GM19397 (cell line): ENCODE measurements around the gene DIP2C.
"Not testable (repeated sequence)": the region's sequence is repeated elsewhere in the genome, so short reads cannot be mapped to it uniquely, and the experiment has no call there.

Experiments used
- ATAC-seq: cut with Tn5 transposase; IDR thresholded peaks from one replicate; pipeline ENCODE4 v1.9.1; 2021; ENCODE audit warnings: mild to moderate bottlenecking, moderate library complexity; ENCODE audit not compliant: unreplicated experiment

DIP2C gene

GRCh38 chr10:600876-601659, 88.4 kb downstream of the DIP2C start:
- ATAC-seq, result no peak

- no peak for ATAC-seq
Observed at GRCh38 chr10:600234-600633, 89.2 kb downstream of the DIP2C start.

- no peak for ATAC-seq
Observed at GRCh38 chr10:599767-600166, 89.7 kb downstream of the DIP2C start.

GRCh38 chr10:598415-599170, 90.9 kb downstream of the DIP2C start:
- no peak for ATAC-seq

- ATAC-seq, result no peak
Observed at GRCh38 chr10:597976-598375, 91.5 kb downstream of the DIP2C start.

GRCh38 chr10:596725-597345, 92.6 kb downstream of the DIP2C start:
- ATAC-seq, result no peak

- ATAC-seq, result not testable (repeated sequence)
Observed at GRCh38 chr10:596131-596530, 93.3 kb downstream of the DIP2C start.

- no peak for ATAC-seq
Observed at GRCh38 chr10:595473-595872, 94.0 kb downstream of the DIP2C start.

- no peak for ATAC-seq
Observed at GRCh38 chr10:594584-595270, 94.7 kb downstream of the DIP2C start.

GRCh38 chr10:593901-594457, 95.5 kb downstream of the DIP2C start:
- no peak for ATAC-seq

- ATAC-seq, result no peak
Observed at GRCh38 chr10:593421-593820, 96.0 kb downstream of the DIP2C start.

GRCh38 chr10:593016-593415, 96.5 kb downstream of the DIP2C start:
- no peak for ATAC-seq

- no peak for ATAC-seq
Observed at GRCh38 chr10:591646-592045, 97.8 kb downstream of the DIP2C start.

GRCh38 chr10:590721-591120, 98.7 kb downstream of the DIP2C start:
- ATAC-seq, result no peak

- no peak for ATAC-seq
Observed at GRCh38 chr10:589961-590680, 99.3 kb downstream of the DIP2C start.

GRCh38 chr10:588246-589165, 101.0 kb downstream of the DIP2C start:
- ATAC-seq, result no peak

- no peak for ATAC-seq
Observed at GRCh38 chr10:586716-587115, 102.8 kb downstream of the DIP2C start.

GRCh38 chr10:586151-586550, 103.3 kb downstream of the DIP2C start:
- no peak for ATAC-seq

- ATAC-seq, result no peak
Observed at GRCh38 chr10:585502-585901, 104.0 kb downstream of the DIP2C start.
